Tibial artery (tissue), 4 donors: ENCODE data around the gene RUVBL1.

Experiments used
- DNase-seq, 2 donors: peaks; one replicate each; pipeline ENCODE4 v3.0.0-alpha.2; 2019
- H3K27ac ChIP-seq, 2 donors: fragments of 200-600 bp; sonication (generic) in 1 of 2; 1 replicate in 1 of 2; 2 replicates in 1 of 2; pipeline ENCODE4 v1.5.1; 2018 to 2019; ENCODE audit warnings: mild to moderate bottlenecking in 1 of 2
- H3K27me3 ChIP-seq, 2 donors: fragments of 200-600 bp; sonication (generic) in 1 of 2; one replicate each; pipeline versions ENCODE4 v1.5.1 to v1.6.0; 2016 to 2019
- H3K36me3 ChIP-seq, 3 donors: fragments of 200-600 bp; sonication (generic) in 2 of 3; one replicate each; pipeline ENCODE4 v1.5.1; 2016 to 2019; ENCODE audit warnings: mild to moderate bottlenecking in 2 of 3
- H3K4me1 ChIP-seq, 4 donors: fragments of 200-600 bp; sonication (generic) in 2 of 4; 1 replicate in 3 of 4; 2 replicates in 1 of 4; pipeline ENCODE4 v1.5.1; 2016 to 2019
- H3K4me3 ChIP-seq, 2 donors: fragments of 200-600 bp; sonication (generic) in 1 of 2; 1 replicate in 1 of 2; 2 replicates in 1 of 2; pipeline ENCODE4 v1.5.1; 2018 to 2019; ENCODE audit warnings: mild to moderate bottlenecking in 2 of 2
- H3K9me3 ChIP-seq, 3 donors: fragments of 200-600 bp; sonication (generic) in 1 of 3; one replicate each; pipeline ENCODE4 v1.5.1; 2016 to 2019
- CTCF ChIP-seq, 2 experiments: fragments of 200-600 bp in 1 of 2; fragments of 450-650 bp in 1 of 2; IDR thresholded peaks; one replicate each; pipeline ENCODE4 v1.5.1; 2017 to 2019; ENCODE audit warnings: antibody characterized with exemption in 2 of 2, mild to moderate bottlenecking in 1 of 2, moderate library complexity in 1 of 2
- intact Hi-C: fragments of 100-400 bp; cut with DNase I; formaldehyde crosslinking; loops from one replicate; pipeline ENCODE4 v1.15.0; 2023; ENCODE audit warnings: low total_unique reads

The RUVBL1 gene

DNA sequence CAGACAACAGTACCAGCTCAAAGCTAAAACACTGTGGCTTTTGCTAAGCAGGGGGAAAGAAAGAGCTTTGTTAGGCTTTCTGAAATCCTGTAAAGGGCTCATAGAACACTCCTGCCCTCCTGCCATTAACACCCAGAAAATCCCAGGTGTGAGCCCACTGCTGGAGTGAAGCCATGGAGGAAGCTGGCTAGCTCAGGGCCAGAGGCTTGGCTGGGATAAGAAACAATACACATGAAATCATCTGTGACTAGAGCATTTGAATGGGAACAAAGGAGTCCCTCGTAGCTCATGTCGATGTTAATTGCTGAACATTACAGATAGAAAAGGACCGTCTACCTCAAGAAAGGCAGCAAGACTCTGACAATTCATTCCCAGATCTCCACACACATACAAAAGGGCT lies 23.5 kb downstream of the RUVBL1 start:
- TF ChIP-seq CTCF (IDR thresholded peaks at IDR 0.05) = no peak
- intact Hi-C loops = no loop called here
- no peaks in the 10 kb centered on the region for H3K9me3 ChIP-seq
- H3K36me3 ChIP-seq = peaks cover 39 to 91% (median 51%) of the 10 kb centered on the region in 3 donors
- DNase-seq = no peak
- H3K4me1 ChIP-seq = peaks cover 0 to 3% (median 0%) of the 10 kb centered on the region in 4 donors
- H3K27ac ChIP-seq = no peak overlapping the region
- H3K4me3 ChIP-seq = no peak overlapping the region
- no peaks in the 10 kb centered on the region for H3K27me3 ChIP-seq

- Histone ChIP-seq H3K27ac (no peak overlapping the region), H3K4me1 (peaks cover 0 to 3% (median 0%) of the 10 kb centered on the region in 4 donors), H3K9me3 (no peaks in the 10 kb centered on the region), H3K27me3 (no peaks in the 10 kb centered on the region), H3K4me3 (no peak overlapping the region), H3K36me3 (peaks cover 36 to 92% (median 51%) of the 10 kb centered on the region in 3 donors)
- TF ChIP-seq CTCF (IDR thresholded peaks at IDR 0.05) = no peak
- DNase-seq = no peak
- intact Hi-C loops = no loop called here
Measured at GRCh38 chr3:128098234-128098633, 25.4 kb downstream of the RUVBL1 start.

- Histone ChIP-seq H3K4me1 (peaks cover 0 to 3% (median 0%) of the 10 kb centered on the region in 4 donors), H3K4me3 (no peak overlapping the region), H3K9me3 (no peaks in the 10 kb centered on the region), H3K27ac (no peak overlapping the region), H3K36me3 (peaks cover 30 to 64% (median 39%) of the 10 kb centered on the region in 3 donors), H3K27me3 (no peaks in the 10 kb centered on the region)
- TF ChIP-seq CTCF (IDR thresholded peaks at IDR 0.05) = peak; percentile 78
- DNase-seq = peak; percentile 70 to 82
- intact Hi-C loops = no loop called here
Measured at GRCh38 chr3:128095222-128095703, 28.3 kb downstream of the RUVBL1 start.

DNA sequence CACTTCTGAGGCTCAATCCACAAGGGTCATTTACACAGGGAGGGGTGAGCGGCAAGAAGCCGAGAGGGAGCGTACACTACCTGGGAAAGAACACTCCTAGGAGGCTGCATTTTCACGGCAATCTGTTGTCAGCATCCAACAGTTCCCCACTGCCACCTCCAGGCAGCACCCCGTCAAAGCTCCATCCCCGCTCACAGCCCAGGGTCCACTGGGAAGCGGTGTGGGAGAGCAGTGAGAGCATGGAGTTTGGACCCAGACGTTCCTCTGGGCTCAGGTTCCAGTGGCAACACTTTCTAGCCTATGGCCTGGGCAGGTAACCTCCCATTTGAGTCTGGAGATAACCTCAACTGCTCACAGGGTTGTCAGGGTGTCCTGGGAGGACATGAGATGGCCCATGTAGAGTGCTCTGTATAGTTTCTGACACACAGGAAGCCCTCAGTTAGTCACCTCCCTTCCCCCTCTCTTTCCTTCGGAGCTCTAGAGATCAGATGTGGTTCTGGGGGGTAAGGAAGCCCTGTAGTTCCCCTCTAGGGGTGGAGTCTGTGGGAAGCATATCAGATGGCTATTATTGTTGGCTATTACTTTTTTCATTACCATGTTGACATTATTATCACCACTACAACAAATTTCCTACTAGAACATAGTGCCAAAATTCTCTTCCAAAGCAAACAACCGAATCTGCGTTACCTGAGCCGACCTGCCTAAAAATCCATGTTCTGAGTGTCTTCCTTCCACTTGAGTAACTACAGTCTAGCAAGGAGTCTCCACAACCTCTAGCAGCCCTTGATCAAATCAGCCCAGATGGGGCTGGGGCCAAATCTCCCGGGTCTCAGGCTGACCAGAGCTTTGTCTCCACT lies 29.1 kb downstream of the RUVBL1 start:
- Histone ChIP-seq H3K27ac (no peak overlapping the region), H3K27me3 (no peaks in the 10 kb centered on the region), H3K36me3 (peaks cover 23 to 56% (median 33%) of the 10 kb centered on the region in 3 donors), H3K4me1 (peaks cover 0 to 3% (median 0%) of the 10 kb centered on the region in 4 donors), H3K9me3 (no peaks in the 10 kb centered on the region), H3K4me3 (no peak overlapping the region)
- TF ChIP-seq CTCF (IDR thresholded peaks at IDR 0.05) = no peak
- no peak for DNase-seq
- intact Hi-C loops = no loop called here

GRCh38 chr3:128091586-128091985 lies 32.0 kb downstream of the RUVBL1 start:
- peaks cover 5 to 39% (median 16%) of the 10 kb centered on the region in 3 donors for H3K36me3 ChIP-seq
- no peak for TF ChIP-seq CTCF (IDR thresholded peaks at IDR 0.05)
- H3K4me3 ChIP-seq = no peak overlapping the region
- peaks cover 0 to 3% (median 0%) of the 10 kb centered on the region in 4 donors for H3K4me1 ChIP-seq
- no peaks in the 10 kb centered on the region for H3K9me3 ChIP-seq
- intact Hi-C loops = no loop called here
- H3K27me3 ChIP-seq = no peaks in the 10 kb centered on the region
- no peak overlapping the region for H3K27ac ChIP-seq
- DNase-seq = no peak
